Suprapubic skin (tissue), 3 donors: ENCODE results near the gene CFD.

ENCODE experiments used
- CTCF ChIP-seq, 2 donors: fragments of 200-600 bp in 1 of 2; fragments of 450-650 bp in 1 of 2; sonication (generic) in 1 of 2; IDR thresholded peaks; one replicate each; pipeline ENCODE4 v1.5.1; 2016 to 2019; ENCODE audit warnings: antibody characterized with exemption in 2 of 2, mild to moderate bottlenecking in 1 of 2, moderate library complexity in 1 of 2
- EP300 ChIP-seq: sonication (generic); formaldehyde crosslinking; IDR thresholded peaks from one replicate; pipeline ENCODE4 v1.6.1; 2017; ENCODE audit warnings: antibody characterized with exemption
- POLR2A ChIP-seq, 2 donors: fragments of 450-650 bp; IDR thresholded peaks; one replicate each; pipeline ENCODE4 v1.6.1; 2017; ENCODE audit warnings: antibody characterized with exemption in 2 of 2, mild to moderate bottlenecking in 2 of 2, moderate library complexity in 2 of 2

- TF ChIP-seq CTCF (IDR thresholded peaks at IDR 0.05): no peak
- no peak for TF ChIP-seq EP300
- no peak for TF ChIP-seq POLR2A (IDR thresholded peaks at IDR 0.05)
Measured at GRCh38 chr19:890831-891230, 31.4 kb downstream of the CFD start.
